ENCODE data around the gene THSD4.
"Not testable (repeated sequence)": the region's sequence is repeated elsewhere in the genome, so short reads cannot be mapped to it uniquely, and the experiment has no call there.

The THSD4 gene

DNA sequence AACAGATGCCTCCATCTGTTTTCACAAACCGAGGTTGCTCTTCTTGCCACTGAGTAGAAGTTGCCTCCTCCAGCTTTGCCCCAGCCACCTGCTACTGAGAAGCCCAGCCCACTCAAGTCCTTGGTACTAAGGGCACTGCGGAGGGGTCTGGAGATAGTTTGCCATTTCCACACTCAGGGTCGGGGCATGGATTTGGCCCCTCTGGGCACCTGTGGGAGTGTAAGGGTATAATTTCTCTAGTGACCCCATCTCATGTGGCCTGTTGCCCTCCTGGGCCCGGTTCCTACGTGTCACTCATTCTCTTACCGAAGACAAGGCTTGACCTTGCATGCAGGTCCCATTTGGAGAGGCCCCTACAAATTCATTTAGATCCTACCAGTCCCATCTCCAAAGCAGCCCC, 79.0 kb downstream of the THSD4 start:
- no peak for DNase-seq

DNA sequence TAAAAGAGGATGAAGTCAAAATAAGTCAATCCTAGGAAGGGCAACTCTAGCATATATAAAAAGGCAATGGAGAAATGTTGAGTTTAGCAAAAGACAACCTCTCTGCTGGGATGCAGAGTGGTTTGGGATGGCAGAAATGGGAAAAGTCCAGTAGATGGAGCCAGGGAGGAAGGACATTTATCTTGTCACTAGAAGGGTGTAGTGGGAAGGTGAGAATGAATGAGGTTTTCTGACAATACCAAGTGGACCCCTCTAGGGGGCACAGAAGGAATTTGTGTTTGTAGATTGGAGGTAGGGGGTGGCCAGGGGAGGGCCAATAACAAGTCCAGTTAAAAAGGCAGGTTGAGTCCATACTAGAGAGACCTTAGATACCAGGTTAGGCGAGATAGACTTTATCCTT, 80.0 kb downstream of the THSD4 start:
- DNase-seq, result no peak

DNA sequence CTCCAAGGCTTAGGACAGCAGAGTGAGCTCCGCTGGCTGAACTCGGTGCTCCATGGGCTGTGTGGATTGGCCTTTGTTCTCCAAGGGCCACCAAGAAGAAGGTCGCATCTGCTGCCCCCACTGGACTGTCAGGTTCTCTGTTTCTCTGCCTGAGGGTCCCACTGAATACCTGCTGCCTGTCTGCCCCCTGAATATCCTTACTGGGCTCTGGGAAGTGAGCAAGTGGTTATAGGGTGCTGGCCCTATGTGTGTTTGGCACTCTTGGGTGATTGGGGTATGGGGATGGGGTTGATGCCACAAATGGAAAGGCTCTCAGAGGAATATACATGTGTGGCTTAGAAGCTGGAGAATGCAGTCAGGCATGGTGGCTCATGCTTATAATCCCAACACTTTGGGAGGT, 82.3 kb downstream of the THSD4 start:
- no peak for DNase-seq

GRCh38 chr15:71198846-71199245, 83.6 kb downstream of the THSD4 start:
- no peak for DNase-seq

DNA sequence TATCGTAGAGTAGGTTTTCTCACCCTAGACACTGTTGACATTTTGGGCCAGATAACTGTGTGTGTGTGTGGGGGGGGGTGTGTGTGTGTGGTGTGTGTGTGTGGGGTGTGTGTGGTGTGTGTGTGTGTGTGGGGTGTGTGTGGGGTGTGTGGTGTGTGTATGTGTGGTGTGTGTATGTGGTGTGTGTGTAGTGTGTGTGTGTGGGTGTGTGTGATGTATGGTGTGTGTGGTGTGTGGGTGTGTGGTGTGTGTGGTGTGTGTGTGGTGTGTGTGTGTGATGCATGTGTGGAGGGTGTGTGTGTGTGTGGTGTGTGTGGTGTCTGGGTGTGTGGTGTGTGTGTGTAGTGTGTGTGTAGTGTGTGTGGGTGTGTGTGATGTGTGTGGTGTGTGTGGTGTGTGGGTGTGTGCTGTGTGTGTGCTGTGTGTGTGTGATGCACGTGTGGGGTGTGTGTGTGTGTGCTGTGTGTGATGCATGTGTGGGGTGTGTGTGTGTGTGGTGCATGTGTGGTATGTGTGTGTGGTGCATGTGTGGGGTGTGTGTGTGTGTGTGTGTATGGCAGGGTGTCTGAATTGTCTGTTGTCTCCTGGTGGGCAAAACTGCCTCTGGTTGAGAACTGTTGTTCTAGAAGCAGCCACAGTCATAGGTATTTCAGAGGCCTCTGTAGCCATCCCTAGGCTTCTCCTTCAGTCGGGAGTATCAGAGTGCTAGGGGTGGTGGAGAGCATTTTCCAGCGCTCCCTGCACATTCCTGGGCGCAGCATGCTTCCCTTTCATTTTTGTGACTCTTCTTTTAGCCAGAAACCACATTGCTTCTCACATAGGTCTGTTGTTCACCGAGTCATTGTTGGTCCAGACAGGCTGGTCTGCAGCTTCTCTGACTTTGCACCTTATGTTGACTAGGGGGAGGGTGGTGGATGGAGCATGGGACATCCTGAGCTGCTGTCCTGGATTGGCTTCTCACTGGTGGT, 84.4 kb downstream of the THSD4 start:
- no peak for DNase-seq

- no peak for DNase-seq
These were observed 86.2 kb downstream of the THSD4 start for GRCh38 chr15:71201477-71201876.

DNA sequence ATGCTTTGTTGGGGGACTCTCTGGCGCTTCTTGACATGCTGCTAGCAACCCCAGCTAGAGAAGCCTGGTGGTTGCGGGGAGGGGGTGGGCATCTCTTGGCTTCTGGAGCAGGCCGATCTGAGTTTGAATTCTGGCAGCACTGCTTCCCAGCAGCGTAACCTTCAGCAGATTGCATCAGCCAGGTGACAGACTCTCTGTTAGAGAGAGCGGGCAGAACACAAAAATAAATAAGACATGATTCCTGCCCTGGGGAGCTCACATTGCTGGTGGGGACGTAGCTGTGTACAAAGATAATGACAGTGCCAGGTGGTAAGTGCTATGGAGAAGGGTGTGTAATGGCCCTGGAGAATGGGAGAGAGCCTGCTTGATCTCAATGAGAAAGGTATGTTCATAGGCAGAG, 87.4 kb downstream of the THSD4 start:
- DNase-seq, result no peak

DNA sequence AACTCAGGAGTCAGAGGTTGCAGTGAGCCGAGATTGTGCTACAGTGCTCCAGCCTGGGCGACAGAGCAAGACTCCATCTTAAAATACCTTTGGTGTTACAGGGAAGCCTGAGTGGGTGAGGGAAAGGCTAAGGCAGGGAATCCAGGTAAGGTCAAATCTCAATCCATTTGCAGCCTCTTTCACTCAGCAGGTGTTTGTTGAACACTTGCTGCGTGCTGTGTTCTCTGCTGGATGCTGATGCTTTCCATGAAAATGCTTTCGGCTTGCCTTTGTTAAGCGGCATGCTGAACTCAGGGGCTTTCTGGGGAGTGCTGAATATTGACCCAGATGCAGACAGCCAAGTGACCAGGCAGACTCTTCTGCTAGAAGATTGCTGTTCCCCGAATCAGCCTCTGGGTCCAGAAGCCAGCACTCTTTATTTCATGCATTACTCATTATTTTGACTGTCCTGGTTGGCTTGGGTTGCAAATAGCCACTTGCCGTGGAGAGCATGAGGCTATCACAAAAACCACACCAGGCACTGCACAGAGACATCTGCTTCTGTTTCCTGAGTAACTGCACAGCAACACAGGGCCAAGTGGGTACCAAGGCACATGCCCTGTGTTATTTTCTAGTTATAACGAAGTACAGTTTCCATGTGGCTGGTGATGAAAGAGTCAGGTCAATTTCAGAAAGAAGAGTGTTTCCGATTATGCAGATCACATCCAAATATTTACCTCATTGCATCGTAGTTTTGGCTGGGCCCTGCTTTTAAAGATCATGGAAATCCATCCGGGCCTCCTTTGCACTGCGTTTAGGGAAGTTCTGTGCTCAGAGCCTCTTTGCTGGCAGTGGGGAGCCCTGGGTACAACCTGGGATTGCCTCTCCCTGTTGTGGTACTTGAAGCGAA, 88.6 kb downstream of the THSD4 start:
- DNase-seq, result no peak

DNA sequence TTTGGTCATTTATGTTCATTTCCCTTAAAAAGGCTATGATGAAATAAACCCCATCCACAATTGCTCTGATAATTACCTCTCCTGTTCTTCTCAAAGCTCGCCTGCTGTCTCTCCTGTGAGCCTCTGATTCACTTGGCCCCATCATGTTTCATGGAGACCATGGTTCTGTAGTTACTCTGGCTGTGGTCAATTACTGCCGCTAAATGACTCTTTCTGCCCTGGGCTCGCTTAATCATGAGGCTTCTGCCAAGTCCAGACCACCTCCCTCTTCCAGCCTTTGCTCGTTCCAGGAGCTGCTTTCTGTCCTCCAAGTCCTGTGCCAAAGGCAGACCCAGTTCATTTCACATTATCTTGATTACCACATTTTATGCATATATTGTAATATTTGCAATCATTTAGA, 91.9 kb downstream of the THSD4 start:
- no peak for DNase-seq

DNA sequence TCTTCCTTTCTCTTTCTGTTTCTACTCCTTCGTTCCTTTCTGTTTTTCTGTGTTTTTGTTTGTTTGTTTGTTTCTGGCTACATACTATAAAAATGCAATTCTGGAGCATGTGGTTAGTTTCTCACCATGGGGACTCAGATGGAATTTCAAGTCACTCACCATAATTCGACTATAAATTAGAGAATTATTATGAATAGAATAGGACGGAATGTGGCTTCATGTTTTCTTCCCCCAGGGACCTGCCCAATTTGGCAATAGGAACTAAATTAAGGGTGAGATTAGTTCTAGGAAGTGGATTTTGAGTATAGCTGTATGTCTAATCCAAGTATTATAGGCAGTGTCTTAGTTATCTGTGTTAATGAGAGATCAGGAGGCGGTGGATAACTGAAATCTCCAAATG, 96.9 kb downstream of the THSD4 start:
- no peak for DNase-seq

DNA sequence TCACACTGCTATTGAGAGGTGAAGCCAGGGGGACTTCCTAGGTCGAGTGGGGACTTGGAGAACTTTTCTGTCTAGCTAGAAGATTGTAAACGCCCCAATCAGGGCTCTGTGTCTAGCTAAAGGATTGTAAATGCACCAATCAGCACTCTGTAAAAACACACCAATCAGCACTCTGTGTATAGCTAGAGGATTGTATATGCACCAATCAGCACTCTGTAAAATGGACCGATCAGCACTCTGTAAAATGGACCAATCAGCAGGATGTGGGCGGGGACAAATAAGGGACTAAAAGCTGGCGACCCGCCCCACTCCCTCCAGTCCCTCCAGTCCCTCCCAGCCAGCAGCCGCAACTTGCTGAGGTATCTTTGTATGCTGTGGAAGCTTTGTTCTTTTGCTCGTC, 98.7 kb downstream of the THSD4 start:
- not testable (repeated sequence) for DNase-seq

DNA sequence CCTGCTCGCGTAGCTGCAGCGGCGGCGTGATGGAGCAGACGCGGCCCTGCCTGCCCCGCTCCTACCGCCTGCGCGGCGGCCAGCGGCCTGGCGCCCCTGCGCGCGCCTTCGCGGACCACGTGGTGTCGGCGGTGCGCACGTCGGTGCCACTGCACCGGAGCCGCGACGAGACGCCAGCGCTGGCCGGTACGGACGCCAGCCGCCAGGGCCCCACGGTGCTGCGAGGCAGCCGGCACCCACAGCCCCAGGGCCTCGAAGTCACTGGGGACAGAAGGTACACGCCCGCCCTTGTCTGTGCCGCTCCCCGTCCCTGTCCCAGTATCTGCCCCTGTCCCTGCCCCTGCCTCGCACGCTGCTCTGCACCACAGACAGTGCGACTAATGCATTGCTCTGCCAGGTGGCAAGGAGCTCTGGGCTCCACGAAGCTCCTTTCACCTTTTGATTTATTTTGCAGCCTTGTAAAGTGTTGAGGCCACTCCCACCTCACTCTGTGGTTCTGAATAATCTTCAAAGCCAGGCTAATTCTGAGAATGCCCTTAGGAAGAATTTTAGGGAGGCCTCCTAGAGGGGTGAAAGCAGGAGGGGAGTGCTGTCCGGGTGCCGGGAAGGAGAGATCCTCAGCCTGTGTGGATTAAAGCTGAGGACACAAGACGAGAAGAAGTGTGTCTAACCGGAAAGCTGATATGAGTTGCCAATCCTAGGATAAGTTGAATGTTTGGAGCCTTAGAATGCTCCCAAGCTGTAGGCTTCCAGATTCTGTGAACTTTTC, 100.0 kb downstream of the THSD4 start:
- no peak for DNase-seq

GRCh38 chr15:71218272-71218805, 103.1 kb downstream of the THSD4 start:
- DNase-seq, result no peak

- DNase-seq, result no peak
These were observed 103.8 kb downstream of the THSD4 start for GRCh38 chr15:71219101-71219500.

DNA sequence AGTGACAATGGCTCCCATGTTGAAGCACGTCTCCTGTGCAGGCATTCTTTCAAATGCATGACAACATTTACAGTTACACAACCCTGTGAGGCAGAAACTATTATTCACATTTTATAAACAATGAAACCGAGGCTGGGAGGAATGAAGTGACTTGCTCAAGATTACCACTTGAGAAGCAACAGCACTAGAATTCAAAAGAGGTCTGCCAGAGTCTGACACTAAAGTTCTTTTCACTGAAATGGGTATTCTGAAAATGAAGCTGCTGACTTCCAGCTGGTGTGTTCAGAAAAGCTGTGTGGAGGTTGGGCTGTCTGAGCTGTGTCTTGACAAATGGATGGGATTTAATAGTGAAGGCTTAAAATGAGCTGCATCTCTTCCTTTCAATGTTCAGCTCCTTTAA, 104.4 kb downstream of the THSD4 start:
- no peak for DNase-seq

DNA sequence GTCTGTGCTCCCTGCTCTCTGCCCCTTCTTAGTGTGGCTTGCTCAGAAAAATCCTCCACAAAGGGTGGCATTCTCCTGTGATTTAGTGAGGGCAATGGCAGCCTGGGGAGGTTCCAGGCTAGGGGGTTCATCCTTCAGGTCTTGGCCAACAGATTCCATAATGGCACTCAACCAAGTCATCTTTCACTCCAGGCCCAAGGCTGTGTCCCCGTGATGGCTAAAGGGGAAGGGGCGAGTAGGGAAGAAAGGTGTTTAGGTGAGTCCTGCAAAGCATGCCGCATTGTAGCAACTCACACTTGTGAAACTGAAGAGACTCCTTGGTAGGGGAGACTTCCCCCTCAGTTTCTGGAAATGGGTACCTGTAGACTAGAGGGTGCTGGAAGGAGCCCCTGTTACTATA, 105.6 kb downstream of the THSD4 start:
- no peak for DNase-seq

DNA sequence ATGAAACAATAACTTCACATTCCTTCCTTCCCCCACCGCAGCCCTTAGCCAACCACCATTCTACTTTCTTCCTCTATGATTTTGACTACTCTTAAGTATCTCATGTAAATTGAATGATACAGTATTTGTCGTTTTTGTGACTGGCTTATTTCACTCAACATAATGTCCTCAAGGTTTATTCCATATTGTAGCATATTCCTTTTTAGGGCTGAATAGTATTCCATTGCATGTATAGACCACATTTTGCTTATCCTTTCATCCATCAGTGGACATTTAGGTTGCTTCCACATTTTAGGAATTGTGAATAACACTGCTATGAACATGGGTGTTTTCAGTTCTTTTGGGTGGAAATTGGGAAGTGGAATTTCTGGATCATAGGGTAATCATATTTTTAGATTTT, 106.1 kb downstream of the THSD4 start:
- no peak for DNase-seq

DNA sequence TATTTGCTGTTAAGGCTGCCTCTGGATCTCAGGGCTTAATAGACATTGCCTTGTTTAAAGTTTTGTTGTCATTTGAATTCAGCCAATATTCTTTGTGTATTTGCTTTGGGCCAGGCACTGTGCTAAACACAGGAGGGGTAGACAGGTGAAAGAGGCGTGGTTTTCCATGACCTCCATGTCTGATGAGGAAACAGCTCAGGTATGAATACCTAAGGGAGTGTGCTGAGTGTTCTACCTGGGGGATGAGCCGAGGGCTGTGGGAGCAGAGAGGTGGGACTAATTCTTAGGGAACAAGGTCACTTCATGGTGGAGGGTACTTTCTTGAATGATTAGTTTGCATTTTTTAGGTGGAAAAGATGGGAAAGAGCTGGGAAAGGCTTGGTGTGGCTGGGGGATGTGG, 108.2 kb downstream of the THSD4 start:
- DNase-seq, result no peak

DNA sequence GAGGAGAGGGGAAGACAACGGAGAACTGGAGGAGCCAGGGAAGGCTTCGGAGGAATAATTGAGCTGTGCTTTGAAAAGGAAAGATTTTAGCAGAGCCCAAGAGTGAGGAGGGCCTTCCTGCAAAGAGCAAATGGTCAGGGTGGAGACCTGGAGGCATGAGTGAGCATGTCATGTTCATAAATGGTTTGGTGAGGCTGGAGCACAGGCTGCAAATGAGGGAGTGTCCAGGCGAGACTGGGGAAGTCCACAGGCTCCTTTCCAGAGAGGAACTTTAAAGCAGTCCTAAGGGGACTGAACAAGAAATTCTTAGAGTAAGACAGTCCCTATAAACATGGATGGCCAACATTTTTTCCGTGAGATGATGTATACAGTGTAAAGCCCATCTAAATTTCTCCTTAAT, 108.8 kb downstream of the THSD4 start:
- DNase-seq, result no peak

- DNase-seq, result no peak
These were observed 110.6 kb downstream of the THSD4 start for GRCh38 chr15:71225851-71226250.

- no peak for DNase-seq
These were observed 111.5 kb downstream of the THSD4 start for GRCh38 chr15:71226536-71227455.

DNA sequence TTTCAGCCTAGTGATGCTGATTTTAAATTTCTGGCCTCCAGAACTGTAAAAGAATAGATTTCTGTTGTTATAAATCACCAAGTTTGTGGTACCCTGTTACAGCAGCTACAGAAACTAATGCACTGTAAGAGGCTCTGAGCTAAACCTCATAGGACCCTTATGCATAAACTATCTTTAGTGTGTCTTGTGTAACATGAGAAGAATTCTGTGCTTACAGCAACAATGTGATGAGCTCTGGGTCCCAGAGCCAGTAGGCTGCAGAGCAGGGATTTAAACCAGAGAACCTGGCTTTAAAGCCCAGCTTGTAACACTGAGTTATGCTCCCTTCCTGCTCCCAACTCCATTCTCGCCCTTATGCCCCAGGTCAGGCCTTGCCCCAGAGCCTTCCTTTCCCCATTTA, 113.1 kb downstream of the THSD4 start:
- DNase-seq, result no peak

Measured in CD4-positive, alpha-beta T cell treated with Interleukin-4 for 1 hour (primary cell).